ENCODE results near the gene UXS1.

UXS1 gene

GRCh38 chr2:106044859-106045258 lies 149.2 kb downstream of the UXS1 start:
- TF ChIP-seq CTCF (IDR thresholded peaks at IDR 0.05), result no peak

GRCh38 chr2:106044021-106044420 lies 150.1 kb downstream of the UXS1 start:
- TF ChIP-seq CTCF (IDR thresholded peaks at IDR 0.05), result no peak
